PFSK-1 (cell line): ENCODE data around the gene BOC.

Experiments used
- FOXP2 ChIP-seq: optimal IDR thresholded peaks from 2 replicates; pipeline ENCODE3; 2011; ENCODE audit warnings: borderline replicate concordance, control low read depth, inconsistent platforms; ENCODE audit not compliant: insufficient read depth; ENCODE audit errors: extremely low read length, extremely low read depth
- POLR2AphosphoS5 ChIP-seq: IDR thresholded peaks from 2 replicates; pipeline ENCODE4 v1.6.1; 2012; ENCODE audit warnings: low read depth, mild to moderate bottlenecking, control low read depth, low read length, moderate library complexity
- SIN3A ChIP-seq: IDR thresholded peaks from 2 replicates; pipeline ENCODE4 v1.6.1; 2012; ENCODE audit warnings: mild to moderate bottlenecking, low read length, moderate library complexity, borderline replicate concordance; ENCODE audit not compliant: insufficient read depth
- TAF1 ChIP-seq: IDR thresholded peaks from 2 replicates; pipeline ENCODE4 v1.6.1; 2012; ENCODE audit warnings: low read length, control low read depth, borderline replicate concordance; ENCODE audit not compliant: insufficient read depth
- TF ChIP-seq, protein P1 (sequence below), 2 experiments: IDR thresholded peaks; 2 replicates each; pipeline versions ENCODE4 v1.6.1 to v1.8.0; 2011 to 2012; ENCODE audit warnings: low read depth in 2 of 2, low read length in 2 of 2, control low read depth in 1 of 2, inconsistent platforms in 1 of 2, mild to moderate bottlenecking in 1 of 2, moderate library complexity in 1 of 2; ENCODE audit not compliant: insufficient read depth in 1 of 2

BOC gene

DNA sequence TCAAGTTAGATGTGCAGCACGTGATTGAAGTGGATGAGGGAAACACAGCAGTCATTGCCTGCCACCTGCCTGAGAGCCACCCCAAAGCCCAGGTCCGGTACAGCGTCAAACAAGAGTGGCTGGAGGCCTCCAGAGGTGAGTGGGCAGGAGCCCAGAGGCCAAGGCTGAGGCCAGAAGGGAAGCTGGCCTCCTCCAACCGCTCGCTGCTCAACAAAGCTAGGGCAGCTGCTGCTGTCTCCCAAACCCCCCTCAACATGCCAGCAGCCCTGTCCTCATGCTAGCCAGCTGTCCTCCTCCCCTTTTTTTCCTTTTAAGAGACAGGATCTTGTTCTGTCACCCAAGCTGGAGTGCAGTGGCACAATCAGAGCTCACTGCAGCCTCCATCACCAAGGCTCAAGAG is 57.0 kb downstream of the BOC start:
- TF ChIP-seq TAF1: no peak
- TF ChIP-seq, protein P1, sequence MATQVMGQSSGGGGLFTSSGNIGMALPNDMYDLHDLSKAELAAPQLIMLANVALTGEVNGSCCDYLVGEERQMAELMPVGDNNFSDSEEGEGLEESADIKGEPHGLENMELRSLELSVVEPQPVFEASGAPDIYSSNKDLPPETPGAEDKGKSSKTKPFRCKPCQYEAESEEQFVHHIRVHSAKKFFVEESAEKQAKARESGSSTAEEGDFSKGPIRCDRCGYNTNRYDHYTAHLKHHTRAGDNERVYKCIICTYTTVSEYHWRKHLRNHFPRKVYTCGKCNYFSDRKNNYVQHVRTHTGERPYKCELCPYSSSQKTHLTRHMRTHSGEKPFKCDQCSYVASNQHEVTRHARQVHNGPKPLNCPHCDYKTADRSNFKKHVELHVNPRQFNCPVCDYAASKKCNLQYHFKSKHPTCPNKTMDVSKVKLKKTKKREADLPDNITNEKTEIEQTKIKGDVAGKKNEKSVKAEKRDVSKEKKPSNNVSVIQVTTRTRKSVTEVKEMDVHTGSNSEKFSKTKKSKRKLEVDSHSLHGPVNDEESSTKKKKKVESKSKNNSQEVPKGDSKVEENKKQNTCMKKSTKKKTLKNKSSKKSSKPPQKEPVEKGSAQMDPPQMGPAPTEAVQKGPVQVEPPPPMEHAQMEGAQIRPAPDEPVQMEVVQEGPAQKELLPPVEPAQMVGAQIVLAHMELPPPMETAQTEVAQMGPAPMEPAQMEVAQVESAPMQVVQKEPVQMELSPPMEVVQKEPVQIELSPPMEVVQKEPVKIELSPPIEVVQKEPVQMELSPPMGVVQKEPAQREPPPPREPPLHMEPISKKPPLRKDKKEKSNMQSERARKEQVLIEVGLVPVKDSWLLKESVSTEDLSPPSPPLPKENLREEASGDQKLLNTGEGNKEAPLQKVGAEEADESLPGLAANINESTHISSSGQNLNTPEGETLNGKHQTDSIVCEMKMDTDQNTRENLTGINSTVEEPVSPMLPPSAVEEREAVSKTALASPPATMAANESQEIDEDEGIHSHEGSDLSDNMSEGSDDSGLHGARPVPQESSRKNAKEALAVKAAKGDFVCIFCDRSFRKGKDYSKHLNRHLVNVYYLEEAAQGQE (IDR thresholded peaks at IDR 0.05; ENCODE audit: insufficient read depth in 1 of 2, low read depth in 2 of 2, low read length in 2 of 2): no peak
- TF ChIP-seq SIN3A: no peak
- TF ChIP-seq POLR2AphosphoS5: no peak
- TF ChIP-seq FOXP2: no peak

DNA sequence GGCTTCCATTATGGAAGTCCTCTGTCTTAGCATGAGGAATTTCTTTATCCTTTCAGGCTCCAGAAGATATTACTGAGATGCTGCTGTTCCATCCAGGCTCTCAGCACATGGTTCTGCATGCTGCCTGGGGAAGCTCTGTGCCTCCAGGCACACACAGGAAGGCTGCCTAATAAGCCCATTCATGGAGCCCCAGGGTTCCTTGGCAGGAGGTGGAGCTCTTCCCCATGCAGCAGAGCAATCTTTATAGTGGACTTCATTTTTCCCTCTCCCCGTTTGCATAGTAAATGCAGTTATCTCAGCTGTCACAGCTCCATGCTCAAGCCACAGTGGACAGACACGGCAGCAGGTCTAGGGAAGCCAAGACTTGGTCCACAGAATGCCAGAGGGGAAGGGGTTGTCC is 57.6 kb downstream of the BOC start:
- TF ChIP-seq POLR2AphosphoS5: no peak
- no peak for TF ChIP-seq TAF1
- no peak for TF ChIP-seq SIN3A
- TF ChIP-seq FOXP2: no peak
- TF ChIP-seq, protein P1 (IDR thresholded peaks at IDR 0.05; ENCODE audit: insufficient read depth in 1 of 2, low read depth in 2 of 2, low read length in 2 of 2): no peak

DNA sequence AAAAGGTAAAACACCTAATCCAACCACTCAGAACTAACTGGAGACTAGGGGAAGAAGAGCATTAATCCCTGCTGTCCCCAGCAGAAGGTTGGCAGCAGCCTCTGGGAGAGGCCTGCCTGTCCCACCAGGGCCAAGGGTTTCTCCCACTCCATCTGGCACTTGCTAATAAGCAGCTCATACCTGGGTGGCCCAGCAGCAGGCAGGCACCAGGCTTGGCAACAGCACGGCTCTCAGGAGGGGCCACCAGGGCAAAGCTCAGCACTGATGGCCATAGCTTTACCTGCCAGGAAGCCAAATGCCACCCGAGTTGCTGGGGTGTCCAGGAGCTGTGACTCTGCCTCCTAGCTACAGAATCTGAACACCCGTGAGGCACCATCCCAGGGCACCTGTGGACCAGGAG is 58.3 kb downstream of the BOC start:
- TF ChIP-seq POLR2AphosphoS5 (no peak), FOXP2 (no peak), SIN3A (no peak), TAF1 (no peak)
- TF ChIP-seq, protein P1 (IDR thresholded peaks at IDR 0.05; ENCODE audit: insufficient read depth in 1 of 2, low read depth in 2 of 2, low read length in 2 of 2): no peak

DNA sequence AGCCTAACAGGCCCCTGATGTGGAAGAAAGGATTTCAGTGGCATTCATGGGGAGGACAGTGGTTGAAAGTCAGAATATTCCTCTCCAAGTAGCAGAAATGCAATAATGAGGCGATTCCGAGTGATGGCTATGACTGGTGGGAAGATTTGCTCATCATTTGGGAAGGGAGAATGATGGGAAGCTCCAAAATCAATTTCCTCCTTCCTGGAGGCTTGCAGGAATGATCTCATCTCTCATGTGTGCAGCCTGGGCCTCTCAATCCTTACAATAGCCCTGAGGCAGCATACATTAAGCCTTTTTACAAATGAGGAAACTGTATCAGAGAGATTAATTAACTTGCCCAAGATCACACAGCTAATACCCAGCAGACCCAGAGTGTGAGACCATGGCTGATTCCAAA is 58.7 kb downstream of the BOC start:
- no peak for TF ChIP-seq FOXP2
- no peak for TF ChIP-seq SIN3A
- no peak for TF ChIP-seq POLR2AphosphoS5
- TF ChIP-seq TAF1: no peak
- TF ChIP-seq, protein P1 (IDR thresholded peaks at IDR 0.05; ENCODE audit: insufficient read depth in 1 of 2, low read depth in 2 of 2, low read length in 2 of 2): no peak

DNA sequence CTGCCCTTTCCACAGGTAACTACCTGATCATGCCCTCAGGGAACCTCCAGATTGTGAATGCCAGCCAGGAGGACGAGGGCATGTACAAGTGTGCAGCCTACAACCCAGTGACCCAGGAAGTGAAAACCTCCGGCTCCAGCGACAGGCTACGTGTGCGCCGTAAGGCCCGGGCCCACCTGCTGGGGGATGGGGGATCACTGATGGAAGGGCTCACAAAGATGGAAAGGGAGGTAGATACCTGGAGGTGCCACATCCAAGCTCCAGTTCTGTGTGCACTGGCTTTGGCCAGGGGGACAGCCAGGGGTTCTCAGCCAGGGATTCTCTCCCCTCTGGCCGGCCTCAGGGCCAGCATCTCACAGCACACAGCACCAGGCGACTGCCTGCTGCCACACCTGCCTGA is 59.4 kb downstream of the BOC start:
- TF ChIP-seq SIN3A (no peak), TAF1 (no peak), FOXP2 (no peak), POLR2AphosphoS5 (no peak)
- TF ChIP-seq, protein P1 (IDR thresholded peaks at IDR 0.05; ENCODE audit: insufficient read depth in 1 of 2, low read depth in 2 of 2, low read length in 2 of 2): no peak
